A549 (cell line): Measurements from ENCODE around the gene OR4A15. TPM values are rescaled to one million over a fixed set of nuclear protein-coding genes. Genes with fewer than 3 reads are reported as not detected.

Experiments
- ATAC-seq, 2 experiments: fragments of 200-7000 bp in 1 of 2; fragments of >200 bp in 1 of 2; cut with Nextera tagmentation in 1 of 2; cut with Tn5 transposase in 1 of 2; 3 replicates each; pipeline versions ENCODE4 v1.8.0 to v1.9.1; 2018 to 2020; ENCODE audit warnings: mild to moderate bottlenecking in 1 of 2, moderate library complexity in 1 of 2
- CTCF ChIA-PET: fragments of 300-600 bp; sonication (Branson Sonifier 250); formaldehyde crosslinking; extraction: SDS; loops from one replicate; lab custom pipeline; 2021; ENCODE audit warnings: antibody characterized with exemption, inconsistent platforms; lab: Yijun Ruan, JAX
- POLR2A ChIA-PET: fragments of 350-600 bp; formaldehyde crosslinking; extraction: SDS; loops from one replicate; lab custom pipeline; 2021; ENCODE audit warnings: antibody characterized with exemption, inconsistent platforms; lab: Yijun Ruan, JAX
- DNase-seq, 2 experiments: peaks; one replicate each; pipeline versions ENCODE4 v3.0.0 to v3.0.0-alpha.2; 2011 to 2016; ENCODE audit warnings: low read depth in 1 of 2, low spot score in 1 of 2
- FAIRE-seq: peaks from 2 replicates; lab custom pipeline; 2011; peaks lifted over from hg19 to GRCh38; lab: Jason Lieb, UNC
- H3K27ac ChIP-seq, 2 experiments: fragments of >200 bp; sonication (Bioruptor Twin); formaldehyde crosslinking; 3 replicates each; pipeline ENCODE4 v1.5.1; 2016 to 2017
- H3K4me1 ChIP-seq: fragments of >200 bp; sonication (Bioruptor Twin); formaldehyde crosslinking; 3 replicates; pipeline ENCODE4 v1.6.1; 2016
- H3K4me2 ChIP-seq: fragments of >200 bp; sonication (Bioruptor Twin); formaldehyde crosslinking; 3 replicates; pipeline ENCODE4 v1.6.1; 2016
- H3K4me3 ChIP-seq: fragments of >200 bp; sonication (Bioruptor Twin); formaldehyde crosslinking; 3 replicates; pipeline ENCODE4 v1.5.1; 2016
- H3K9me3 ChIP-seq: fragments of >200 bp; sonication (Bioruptor Twin); formaldehyde crosslinking; 3 replicates; pipeline ENCODE4 v1.6.1; 2016
- EHF ChIP-seq: fragments of 250-450 bp; sonication (Bioruptor Pico); IDR thresholded peaks from 2 replicates; pipeline ENCODE4 v1.5.0; 2020; ENCODE audit warnings: mild to moderate bottlenecking
- FOSL2 ChIP-seq, 2 experiments: fragments of 450-650 bp in 1 of 2; fragments of >200 bp in 1 of 2; sonication (Bioruptor Twin) in 1 of 2; formaldehyde crosslinking; IDR thresholded peaks; 2 replicates each; pipeline versions ENCODE4 v1.5.0 to v1.6.1; 2016 to 2020; ENCODE audit warnings: mild to moderate bottlenecking in 1 of 2, moderate library complexity in 1 of 2
- FOXS1 ChIP-seq: fragments of 250-450 bp; sonication (Bioruptor Pico); IDR thresholded peaks from 2 replicates; pipeline ENCODE4 v1.5.0; 2020; ENCODE audit warnings: mild to moderate bottlenecking, moderate library complexity
- HOXA7 ChIP-seq: fragments of 250-450 bp; sonication (Bioruptor Pico); IDR thresholded peaks from 2 replicates; pipeline ENCODE4 v1.5.0; 2020; ENCODE audit warnings: mild to moderate bottlenecking, moderate library complexity
- MAZ ChIP-seq: fragments of 150-350 bp; IDR thresholded peaks from 2 replicates; pipeline ENCODE4 v1.6.1; 2014; ENCODE audit warnings: antibody characterized with exemption, low read depth, low read length, borderline replicate concordance
- NFE2L2 ChIP-seq: fragments of 150-350 bp; conservative IDR thresholded peaks from 2 replicates; pipeline ENCODE4 v1.6.1; 2014; ENCODE audit warnings: low read length
- NR3C1 ChIP-seq: fragments of >200 bp; sonication (Bioruptor Twin); formaldehyde crosslinking; IDR thresholded peaks from 3 replicates; pipeline ENCODE4 v1.6.1; 2017
- PBX3 ChIP-seq: IDR thresholded peaks from 2 replicates; pipeline ENCODE4 v1.6.1; 2012
- POLR2A ChIP-seq: IDR thresholded peaks from 2 replicates; pipeline ENCODE4 v1.6.1; 2012; ENCODE audit warnings: mild to moderate bottlenecking, low read length
- RNF2 ChIP-seq: fragments of 200-600 bp; sonication (generic); IDR thresholded peaks from 2 replicates; pipeline ENCODE4 v1.6.1; 2016; ENCODE audit warnings: low read depth, mild to moderate bottlenecking, antibody characterized with exemption, moderate library complexity, borderline replicate concordance
- ZC3H11A ChIP-seq: fragments of 450-650 bp; IDR thresholded peaks from 2 replicates; pipeline ENCODE4 v1.6.1; 2014; ENCODE audit warnings: antibody characterized with exemption, mild to moderate bottlenecking
- ZNF302 ChIP-seq: fragments of 250-450 bp; sonication (Bioruptor Pico); IDR thresholded peaks from 2 replicates; pipeline ENCODE4 v1.9.0; 2021; ENCODE audit warnings: inconsistent platforms, mild to moderate bottlenecking, moderate library complexity
- ZSCAN20 ChIP-seq: fragments of 250-450 bp; sonication (Bioruptor Pico); IDR thresholded peaks from 2 replicates; pipeline ENCODE4 v1.8.0; 2022; ENCODE audit warnings: mild to moderate bottlenecking, moderate library complexity
- WGBS: methylation state at CpG from one replicate; pipeline ENCODE4 v1.1.6; 2017; ENCODE audit errors: missing lambda C conversion rate; 5-methylcytosine and 5-hydroxymethylcytosine counted together
- polyA plus RNA-seq, 4 experiments: library from polyadenylated mRNA; depleted of rRNA in 3 of 4; stranded (reverse); fragments of >200 nt; fragmentation: RNase III in 1 of 4; extraction: RNeasy Plus Mini Kit Qiagen cat#74134 plus additional on column Dnase treatment in 1 of 4; gene quantifications; 2 replicates in 3 of 4; 3 replicates in 1 of 4; pipeline ENCODE4 v1.2.3, GENCODE V29; 2011 to 2017
- small RNA-seq, 6 experiments: library from RNA; depleted of rRNA; stranded (forward); fragments of <200 nt; gene quantifications; one replicate each; pipeline ENCODE3, GENCODE V24; 2012

OR4A15 gene
- polyA plus RNA-seq, 2 of the 4 experiments (the other 2 are of a cell fraction): not detected

- TF ChIP-seq EHF (CRISPR knock-in tag) (no peak), PBX3 (no peak), ZNF302 (no peak), FOSL2 (IDR thresholded peaks at IDR 0.05) (no peak), FOSL2 (CRISPR knock-in tag; IDR thresholded peaks at IDR 0.05) (no peak), MAZ (no peak), FOXS1 (no peak), ZSCAN20 (CRISPR knock-in tag) (no peak), RNF2 (no peak), POLR2A (no peak), NFE2L2 (no peak), ZC3H11A (no peak), HOXA7 (no peak), NR3C1 (no peak)
- Histone ChIP-seq H3K4me1 (no peaks in the 10 kb centered on the region), H3K4me2 (no peak overlapping the region), H3K9me3 (no peaks in the 10 kb centered on the region; the same call in 2 of the 3 replicates), H3K27ac (no peak overlapping the region), H3K4me3 (no peak overlapping the region)
- ChIA-PET CTCF (no interaction called here), POLR2A (no interaction called here)
- DNase-seq (no peak), FAIRE-seq (no peak), ATAC-seq (no peak)
- WGBS: 0% methylated on average over 1 of the region's 1 CpG
Observed at GRCh38 chr11:55401011-55401410, 33.2 kb downstream of the OR4A15 start.

Small RNAs within 50 kb of the gene (small RNA-seq; reads per million reads assigned to genes)
- 0 reads per million in 6 experiments for gene OR4X7P

Other genes starting within 250 kb of the OR4A15 start
- not detected in 2 replicates for gene TRIM48, start 105.8 kb upstream of the OR4A15 start, polyA plus RNA-seq (2011; rRNA removed)
- not detected in 3 replicates for gene TRIM48, start 105.8 kb upstream of the OR4A15 start, polyA plus RNA-seq (2017; fragmentation: RNase III; extraction: RNeasy Plus Mini Kit Qiagen cat#74134 plus additional on column Dnase treatment)
- not detected in 2 replicates for gene OR4A16, start 24.8 kb upstream of the OR4A15 start, polyA plus RNA-seq (2011; rRNA removed)
- not detected in 3 replicates for gene OR4A16, start 24.8 kb upstream of the OR4A15 start, polyA plus RNA-seq (2017; fragmentation: RNase III; extraction: RNeasy Plus Mini Kit Qiagen cat#74134 plus additional on column Dnase treatment)
- gene OR4C15, start 186.5 kb downstream of the OR4A15 start, polyA plus RNA-seq (2011; rRNA removed): not detected in 2 replicates
- gene OR4C15, start 186.5 kb downstream of the OR4A15 start, polyA plus RNA-seq (2017; fragmentation: RNase III; extraction: RNeasy Plus Mini Kit Qiagen cat#74134 plus additional on column Dnase treatment): not detected in 3 replicates
- gene OR4C16, start 204.2 kb downstream of the OR4A15 start, polyA plus RNA-seq (2011; rRNA removed): not detected in 2 replicates
- not detected in 3 replicates for gene OR4C16, start 204.2 kb downstream of the OR4A15 start, polyA plus RNA-seq (2017; fragmentation: RNase III; extraction: RNeasy Plus Mini Kit Qiagen cat#74134 plus additional on column Dnase treatment)
- not detected in 2 replicates for gene OR4C11, start 239.7 kb downstream of the OR4A15 start, polyA plus RNA-seq (2011; rRNA removed)
- gene OR4C11, start 239.7 kb downstream of the OR4A15 start, polyA plus RNA-seq (2017; fragmentation: RNase III; extraction: RNeasy Plus Mini Kit Qiagen cat#74134 plus additional on column Dnase treatment): not detected in 3 replicates